ENCODE measurements around the gene MICALL2. TPM values are rescaled to one million over a fixed set of nuclear protein-coding genes. Genes with fewer than 3 reads are reported as not detected.

The MICALL2 gene
- total and polyA plus RNA-seq, 7 experiments from 2014 or later = 0.37 to 5.0 (median 2.3) TPM

DNA sequence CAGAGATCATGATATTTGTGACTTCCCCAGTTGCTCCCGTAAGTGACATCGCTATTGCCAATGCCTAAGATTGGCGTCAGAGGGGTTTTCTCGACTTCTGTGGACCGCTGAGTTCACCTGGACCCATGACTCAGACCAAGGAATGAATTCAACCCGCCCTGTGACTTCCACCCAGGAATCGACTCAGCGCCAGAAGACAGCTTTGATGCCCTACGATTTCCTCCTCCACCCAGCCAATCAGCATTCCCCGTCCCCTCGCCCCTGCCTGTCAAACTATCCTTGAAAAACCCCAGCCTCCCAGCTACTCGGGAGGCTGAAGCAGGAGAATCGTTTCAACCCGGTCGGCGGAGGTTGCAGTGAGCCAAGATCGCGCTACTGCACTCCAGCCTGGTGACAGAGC lies 58.3 kb downstream of the MICALL2 start:
- H3K9me3 ChIP-seq (ENCODE audit: control insufficient read depth in 2 of 3, low read length in 3 of 3) = peaks cover 0 to 9% (median 0%) of the 10 kb centered on the region in 3 experiments
- H3K27ac ChIP-seq (ENCODE audit: low read depth, low read length) = no peak overlapping the region
- no peak for ATAC-seq
- Mint-ChIP-seq H3K27ac (no peak overlapping the region), H3K4me1 (peaks cover 5 to 9% (median 7%) of the 10 kb centered on the region in 7 donors), H3K27me3 (peaks cover 40 to 75% (median 62%) of the 10 kb centered on the region in 5 donors), H3K36me3 (peaks cover 0 to 16% (median 5%) of the 10 kb centered on the region in 5 donors), H3K9me3 (peaks cover 0 to 37% (median 9%) of the 10 kb centered on the region in 11 donors), H3K4me3 (no peak overlapping the region)
- H3K4me3 ChIP-seq (ENCODE audit: low read length) = no peak overlapping the region
- H3K4me1 ChIP-seq (ENCODE audit: control insufficient read depth in 2 of 2, insufficient read depth in 2 of 2, low read length in 2 of 2) = no peaks in the 10 kb centered on the region
- H3K27me3 ChIP-seq (ENCODE audit: control insufficient read depth in 2 of 2, insufficient read depth in 2 of 2, low read length in 2 of 2) = peaks cover 0 to 6% of the 10 kb centered on the region in 2 donors
- intact Hi-C loops (cut with micrococcal nuclease) = no loop called here
- DNase-seq = peak in 1 of 9 donors; percentile 2
- POLR2A ChIA-PET = no interaction called here
- H3K36me3 ChIP-seq (ENCODE audit: control insufficient read depth in 2 of 3, insufficient read depth in 3 of 3, low read length in 3 of 3) = no peaks in the 10 kb centered on the region
- CTCF ChIA-PET = interaction anchor here (0.6 kb wide), 1 partner anchor 1042 kb away, joined by 3 read pairs; no protein-coding TSS in a partner anchor

DNA sequence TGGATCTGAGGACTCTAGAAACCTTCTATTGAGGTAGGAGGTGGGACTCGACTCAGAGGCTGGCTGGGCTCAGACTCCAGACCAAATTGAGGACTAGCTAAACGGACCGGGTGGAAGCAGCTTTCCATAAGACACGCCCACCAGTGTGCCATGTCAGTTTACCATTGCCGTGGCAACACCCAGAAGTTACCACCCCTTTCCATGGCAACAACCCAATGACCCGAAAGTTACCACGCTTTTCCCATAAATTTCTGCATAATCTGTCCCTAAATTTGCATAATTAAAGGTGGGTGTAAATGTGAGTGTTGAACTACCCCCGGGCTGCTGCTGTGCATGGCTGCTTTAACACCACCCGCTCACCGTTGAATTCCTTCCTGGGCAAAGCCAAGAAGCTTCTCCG lies 58.9 kb downstream of the MICALL2 start:
- ChIA-PET CTCF (no interaction called here), POLR2A (no interaction called here)
- peaks cover 5 to 9% (median 7%) of the 10 kb centered on the region in 7 donors for H3K4me1 Mint-ChIP-seq
- H3K27ac Mint-ChIP-seq = no peak overlapping the region
- H3K27ac ChIP-seq (ENCODE audit: low read depth, low read length) = no peak overlapping the region
- intact Hi-C loops (cut with micrococcal nuclease) = no loop called here
- H3K36me3 Mint-ChIP-seq = peaks cover 0 to 16% (median 5%) of the 10 kb centered on the region in 5 donors
- H3K9me3 Mint-ChIP-seq = peaks cover 0 to 38% (median 11%) of the 10 kb centered on the region in 11 donors
- no peaks in the 10 kb centered on the region for H3K36me3 ChIP-seq (ENCODE audit: control insufficient read depth in 2 of 3, insufficient read depth in 3 of 3, low read length in 3 of 3)
- H3K9me3 ChIP-seq (ENCODE audit: control insufficient read depth in 2 of 3, low read length in 3 of 3) = peaks cover 0 to 9% (median 0%) of the 10 kb centered on the region in 3 experiments
- peaks cover 0 to 6% of the 10 kb centered on the region in 2 donors for H3K27me3 ChIP-seq (ENCODE audit: control insufficient read depth in 2 of 2, insufficient read depth in 2 of 2, low read length in 2 of 2)
- no peaks in the 10 kb centered on the region for H3K4me1 ChIP-seq (ENCODE audit: control insufficient read depth in 2 of 2, insufficient read depth in 2 of 2, low read length in 2 of 2)
- no peak for ATAC-seq
- DNase-seq = no peak
- no peak overlapping the region for H3K4me3 ChIP-seq (ENCODE audit: low read length)
- peaks cover 37 to 71% (median 60%) of the 10 kb centered on the region in 5 donors for H3K27me3 Mint-ChIP-seq
- H3K4me3 Mint-ChIP-seq = no peak overlapping the region

DNA sequence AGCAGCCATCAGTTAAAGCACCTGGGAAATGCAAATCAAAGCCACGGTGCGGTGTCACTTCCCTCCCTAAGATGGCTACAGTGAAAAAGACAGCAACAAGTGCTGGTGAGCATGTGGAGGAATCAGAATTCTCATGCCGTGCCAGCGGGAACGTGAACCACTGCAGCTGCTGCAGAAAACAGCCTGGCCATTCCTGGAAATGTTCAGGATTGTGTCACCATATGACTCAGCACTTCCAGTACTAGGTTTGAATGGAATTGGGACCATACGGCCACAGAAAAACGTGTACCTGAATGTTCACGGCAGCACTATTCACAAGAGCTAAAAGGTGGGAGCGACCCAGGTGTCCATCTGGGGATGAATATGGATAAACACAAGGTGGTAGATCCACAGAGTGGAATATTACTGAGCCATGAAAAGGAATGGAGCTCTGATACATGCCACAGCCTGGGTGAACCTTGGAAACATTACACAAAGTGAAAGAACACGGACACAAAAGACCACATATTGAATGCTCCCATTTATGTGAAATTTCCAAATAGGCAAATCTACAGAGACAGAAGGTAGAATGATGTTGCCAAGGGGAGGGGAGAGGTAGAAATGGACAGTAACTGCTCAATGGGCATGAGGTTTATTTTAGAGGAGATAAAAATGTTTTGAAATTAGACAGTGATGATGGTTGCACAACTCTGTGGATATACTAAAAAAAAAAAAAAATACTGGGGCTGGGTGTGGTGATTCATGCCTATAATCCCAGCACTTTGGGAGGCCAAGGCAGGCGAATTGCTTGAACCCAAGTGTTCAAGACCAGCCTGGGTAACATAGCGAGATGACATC lies 61.6 kb downstream of the MICALL2 start:
- H3K9me3 ChIP-seq (ENCODE audit: control insufficient read depth in 2 of 3, low read length in 3 of 3) = peaks cover 0 to 20% (median 0%) of the 10 kb centered on the region in 3 experiments
- Mint-ChIP-seq H3K4me1 (no peaks in the 10 kb centered on the region), H3K36me3 (peaks cover 0 to 11% (median 0%) of the 10 kb centered on the region in 5 donors), H3K27me3 (peaks cover 18 to 63% (median 48%) of the 10 kb centered on the region in 5 donors), H3K4me3 (no peak overlapping the region), H3K27ac (no peak overlapping the region), H3K9me3 (peaks cover 0 to 44% (median 9%) of the 10 kb centered on the region in 11 donors)
- H3K27me3 ChIP-seq (ENCODE audit: control insufficient read depth in 2 of 2, insufficient read depth in 2 of 2, low read length in 2 of 2) = peaks cover 0 to 2% of the 10 kb centered on the region in 2 donors
- no peaks in the 10 kb centered on the region for H3K4me1 ChIP-seq (ENCODE audit: control insufficient read depth in 2 of 2, insufficient read depth in 2 of 2, low read length in 2 of 2)
- H3K27ac ChIP-seq (ENCODE audit: low read depth, low read length) = no peak overlapping the region
- no peak overlapping the region for H3K4me3 ChIP-seq (ENCODE audit: low read length)
- H3K36me3 ChIP-seq (ENCODE audit: control insufficient read depth in 2 of 3, insufficient read depth in 3 of 3, low read length in 3 of 3) = no peaks in the 10 kb centered on the region
- no peak for ATAC-seq
- CTCF ChIA-PET = no interaction called here
- no peak for DNase-seq
- intact Hi-C loops (cut with micrococcal nuclease) = no loop called here
- POLR2A ChIA-PET = no interaction called here

DNA sequence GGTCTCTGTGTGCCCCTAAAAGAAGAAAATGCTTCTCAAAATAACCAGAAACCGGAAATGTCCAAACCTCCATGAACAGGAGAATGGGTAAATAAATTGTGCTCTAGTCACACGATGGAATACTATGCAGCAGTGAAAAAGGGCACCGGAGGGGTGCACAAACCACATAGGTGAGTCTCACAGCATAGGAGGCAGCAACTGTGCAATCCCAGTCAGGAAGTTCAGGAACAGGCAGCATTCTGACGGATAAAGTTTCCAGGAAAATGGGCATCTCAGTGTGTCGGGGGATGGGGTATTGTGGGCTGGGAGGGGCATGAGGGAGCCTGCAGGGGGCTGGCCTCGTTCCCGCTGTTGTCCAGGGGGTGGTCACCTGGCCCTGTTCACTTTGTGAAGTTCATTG lies 63.1 kb downstream of the MICALL2 start:
- no peaks in the 10 kb centered on the region for H3K4me1 Mint-ChIP-seq
- H3K4me1 ChIP-seq (ENCODE audit: control insufficient read depth in 2 of 2, insufficient read depth in 2 of 2, low read length in 2 of 2) = no peaks in the 10 kb centered on the region
- ChIA-PET POLR2A (no interaction called here), CTCF (no interaction called here)
- peaks cover 0 to 12% (median 0%) of the 10 kb centered on the region in 3 experiments for H3K9me3 ChIP-seq (ENCODE audit: control insufficient read depth in 2 of 3, low read length in 3 of 3)
- DNase-seq (peak in 1 of 9 donors; percentile 3), ATAC-seq (no peak)
- intact Hi-C loops (cut with micrococcal nuclease) = no loop called here
- H3K27ac ChIP-seq (ENCODE audit: low read depth, low read length) = no peak overlapping the region
- H3K27me3 Mint-ChIP-seq = peaks cover 8 to 60% (median 42%) of the 10 kb centered on the region in 5 donors
- no peak overlapping the region for H3K4me3 ChIP-seq (ENCODE audit: low read length)
- peaks cover 0 to 48% (median 11%) of the 10 kb centered on the region in 11 donors for H3K9me3 Mint-ChIP-seq
- peaks cover 0 to 2% of the 10 kb centered on the region in 2 donors for H3K27me3 ChIP-seq (ENCODE audit: control insufficient read depth in 2 of 2, insufficient read depth in 2 of 2, low read length in 2 of 2)
- H3K4me3 Mint-ChIP-seq = no peak overlapping the region
- no peak overlapping the region for H3K27ac Mint-ChIP-seq
- H3K36me3 Mint-ChIP-seq = peaks cover 0 to 8% (median 0%) of the 10 kb centered on the region in 5 donors
- no peaks in the 10 kb centered on the region for H3K36me3 ChIP-seq (ENCODE audit: control insufficient read depth in 2 of 3, insufficient read depth in 3 of 3, low read length in 3 of 3)

DNA sequence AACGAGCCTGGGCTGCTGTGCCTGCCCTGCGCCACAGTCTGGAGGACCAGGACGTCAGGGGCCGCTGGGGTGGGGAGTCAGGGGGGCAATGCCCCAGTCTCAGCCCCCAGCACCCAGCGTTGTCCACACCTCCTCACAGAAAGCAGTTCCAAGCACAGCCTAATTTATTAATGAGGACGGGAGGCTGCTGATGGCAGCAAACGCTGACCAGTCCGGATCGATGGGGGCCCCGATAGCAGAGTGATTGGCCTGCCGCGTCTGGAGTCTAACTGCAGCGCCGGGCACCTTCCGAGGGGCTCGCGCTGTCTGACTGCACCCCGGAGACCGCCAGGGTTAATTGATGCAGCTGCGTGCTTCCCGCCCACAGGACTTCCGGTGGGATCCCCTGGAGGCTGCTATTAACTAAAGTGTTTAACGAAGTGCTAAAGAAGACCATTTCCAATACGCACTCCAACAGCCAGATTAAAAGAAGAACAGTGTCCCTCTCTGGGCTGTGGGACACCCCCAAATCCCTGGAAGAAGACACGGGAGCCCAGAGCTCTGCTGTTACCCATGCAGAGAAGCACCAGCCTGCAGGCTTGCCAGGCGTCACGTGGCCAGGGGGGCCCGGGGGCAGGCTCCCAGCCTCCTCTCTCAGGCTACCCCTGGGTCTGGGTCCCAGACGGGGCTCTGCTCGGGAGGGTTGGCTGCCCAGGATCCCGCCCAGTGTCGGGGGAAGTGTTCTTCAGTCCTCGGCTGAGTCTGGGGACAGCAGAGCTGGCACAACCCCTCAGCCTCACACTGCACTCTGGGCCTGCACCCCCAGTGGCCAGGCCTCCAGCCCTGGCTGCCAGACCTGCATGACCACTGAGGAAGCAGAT lies 63.8 kb downstream of the MICALL2 start:
- Mint-ChIP-seq H3K27me3 (peaks cover 2 to 55% (median 35%) of the 10 kb centered on the region in 5 donors), H3K4me3 (no peak overlapping the region), H3K27ac (no peak overlapping the region), H3K36me3 (peaks cover 0 to 8% (median 0%) of the 10 kb centered on the region in 5 donors), H3K4me1 (no peaks in the 10 kb centered on the region), H3K9me3 (peaks cover 0 to 41% (median 12%) of the 10 kb centered on the region in 11 donors)
- no peak overlapping the region for H3K27ac ChIP-seq (ENCODE audit: low read depth, low read length)
- H3K9me3 ChIP-seq (ENCODE audit: control insufficient read depth in 2 of 3, low read length in 3 of 3) = peaks cover 0 to 12% (median 0%) of the 10 kb centered on the region in 3 experiments
- no peak overlapping the region for H3K4me3 ChIP-seq (ENCODE audit: low read length)
- intact Hi-C loops (cut with micrococcal nuclease) = no loop called here
- ChIA-PET CTCF (no interaction called here), POLR2A (no interaction called here)
- H3K4me1 ChIP-seq (ENCODE audit: control insufficient read depth in 2 of 2, insufficient read depth in 2 of 2, low read length in 2 of 2) = no peaks in the 10 kb centered on the region
- H3K27me3 ChIP-seq (ENCODE audit: control insufficient read depth in 2 of 2, insufficient read depth in 2 of 2, low read length in 2 of 2) = no peaks in the 10 kb centered on the region
- ATAC-seq (no peak), DNase-seq (peak in 1 of 9 donors; percentile 3)
- H3K36me3 ChIP-seq (ENCODE audit: control insufficient read depth in 2 of 3, insufficient read depth in 3 of 3, low read length in 3 of 3) = no peaks in the 10 kb centered on the region

DNA sequence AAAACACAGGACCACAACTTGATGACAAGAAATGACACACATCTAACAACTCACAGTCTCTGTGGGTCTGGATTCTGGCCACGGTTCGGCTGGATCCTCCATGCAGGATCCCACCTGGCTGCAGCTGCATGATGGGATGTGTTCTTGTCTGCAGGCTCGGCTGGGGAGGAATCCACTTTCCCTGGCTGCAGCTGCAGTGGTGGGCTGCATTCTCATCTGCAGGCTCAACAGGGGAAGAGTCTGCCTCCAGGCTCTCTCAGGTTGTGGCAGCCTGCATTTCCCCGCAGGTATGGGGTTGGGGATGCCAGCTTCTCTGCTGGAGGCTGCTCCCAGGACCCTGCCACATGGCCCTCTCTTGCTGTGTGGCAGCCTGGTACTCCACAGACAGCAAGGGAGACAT lies 64.9 kb downstream of the MICALL2 start:
- no peaks in the 10 kb centered on the region for H3K4me1 ChIP-seq (ENCODE audit: control insufficient read depth in 2 of 2, insufficient read depth in 2 of 2, low read length in 2 of 2)
- Mint-ChIP-seq H3K4me3 (no peak overlapping the region), H3K36me3 (peaks cover 0 to 8% (median 0%) of the 10 kb centered on the region in 5 donors), H3K27me3 (peaks cover 4 to 60% (median 37%) of the 10 kb centered on the region in 5 donors), H3K27ac (no peak overlapping the region), H3K9me3 (peaks cover 0 to 41% (median 12%) of the 10 kb centered on the region in 11 donors), H3K4me1 (no peaks in the 10 kb centered on the region)
- no peak overlapping the region for H3K4me3 ChIP-seq (ENCODE audit: low read length)
- intact Hi-C loops (cut with micrococcal nuclease) = no loop called here
- H3K36me3 ChIP-seq (ENCODE audit: control insufficient read depth in 2 of 3, insufficient read depth in 3 of 3, low read length in 3 of 3) = no peaks in the 10 kb centered on the region
- no peak overlapping the region for H3K27ac ChIP-seq (ENCODE audit: low read depth, low read length)
- DNase-seq (peak in 1 of 9 donors; percentile 2), ATAC-seq (no peak)
- H3K27me3 ChIP-seq (ENCODE audit: control insufficient read depth in 2 of 2, insufficient read depth in 2 of 2, low read length in 2 of 2) = no peaks in the 10 kb centered on the region
- POLR2A ChIA-PET = no interaction called here
- peaks cover 0 to 12% (median 0%) of the 10 kb centered on the region in 3 experiments for H3K9me3 ChIP-seq (ENCODE audit: control insufficient read depth in 2 of 3, low read length in 3 of 3)
- CTCF ChIA-PET = no interaction called here
